HepG2 (cell line): ENCODE measurements around the gene JTB. TPM values are rescaled to one million over a fixed set of nuclear protein-coding genes. Genes with fewer than 3 reads are reported as not detected.

Experiments used
- DR1 ChIP-seq: sonication (generic); formaldehyde crosslinking; IDR thresholded peaks from 2 replicates; pipeline ENCODE4 v1.8.0; 2021; ENCODE audit warnings: mild to moderate bottlenecking, missing genetic modification reagents, inconsistent platforms
- HNRNPLL ChIP-seq: fragments of 200-400 bp; formaldehyde crosslinking; IDR thresholded peaks from 2 replicates; pipeline ENCODE4 v1.6.1; 2017; ENCODE audit warnings: mild to moderate bottlenecking, low read depth, low read length; ENCODE audit not compliant: poor library complexity, severe bottlenecking
- NR2F2 ChIP-seq: IDR thresholded peaks from 2 replicates; pipeline ENCODE4 v1.6.1; 2012; ENCODE audit warnings: low read depth, inconsistent platforms, borderline replicate concordance
- PCBP1 ChIP-seq: fragments of 200-400 bp; formaldehyde crosslinking; IDR thresholded peaks from 2 replicates; pipeline ENCODE4 v1.6.1; 2017; ENCODE audit warnings: mild to moderate bottlenecking, low read depth, low read length, borderline replicate concordance
- REXO4 ChIP-seq: sonication (generic); formaldehyde crosslinking; IDR thresholded peaks from 2 replicates; pipeline ENCODE4 v1.8.0; 2022; ENCODE audit warnings: missing genetic modification reagents, mild to moderate bottlenecking, borderline replicate concordance
- TGIF2 ChIP-seq: IDR thresholded peaks from 2 replicates; pipeline ENCODE4 v1.6.1; 2016; ENCODE audit warnings: control low read depth, missing compliant biosample characterization
- ZEB1 ChIP-seq: IDR thresholded peaks from 2 replicates; pipeline ENCODE4 v1.6.1; 2012; ENCODE audit warnings: mild to moderate bottlenecking, low read depth, inconsistent platforms; ENCODE audit not compliant: insufficient replicate concordance
- ZNF230 ChIP-seq: sonication (generic); formaldehyde crosslinking; IDR thresholded peaks from 2 replicates; pipeline ENCODE4 v1.4.0; 2020; ENCODE audit warnings: mild to moderate bottlenecking, missing genetic modification reagents
- ZNF431 ChIP-seq: sonication (generic); formaldehyde crosslinking; IDR thresholded peaks from 2 replicates; pipeline ENCODE4 v1.9.0; 2022; ENCODE audit warnings: missing genetic modification reagents, low read depth, mild to moderate bottlenecking, borderline replicate concordance
- ZNF687 ChIP-seq: sonication (generic); formaldehyde crosslinking; IDR thresholded peaks from 2 replicates; pipeline ENCODE4 v1.5.1; 2020; ENCODE audit warnings: mild to moderate bottlenecking, missing genetic modification reagents, moderate library complexity
- polyA plus RNA-seq, 8 experiments: library from polyadenylated mRNA; depleted of rRNA in 3 of 8; stranded (reverse) in 7 of 8; unstranded in 1 of 8; fragments of >200 nt; fragmentation: Illumina TruSeq in 4 of 8; extraction: Trizol in 4 of 8; gene quantifications; 2 replicates each; pipeline versions ENCODE4 v1.2.1 to v1.2.3, GENCODE V29; 2011 to 2016; ENCODE audit warnings: low read depth in 4 of 8, missing spikeins in 1 of 8, mixed read lengths in 1 of 8; ENCODE audit not compliant: insufficient read depth in 1 of 8
- total RNA-seq, 5 experiments: library from RNA; depleted of rRNA; stranded (reverse); fragments of >200 nt; fragmentation: Illumina TruSeq; extraction: Trizol; gene quantifications; 2 replicates each; pipeline ENCODE4 v1.2.3, GENCODE V29; 2016; ENCODE audit warnings: low read depth in 1 of 5
- TF ChIP-seq, protein P1 (sequence below): sonication (generic); formaldehyde crosslinking; IDR thresholded peaks from 2 replicates; pipeline ENCODE4 v1.4.0; 2020; ENCODE audit warnings: missing genetic modification reagents, borderline replicate concordance
- TF ChIP-seq, protein P2 (sequence below): sonication (generic); formaldehyde crosslinking; IDR thresholded peaks from 2 replicates; pipeline ENCODE4 v1.4.0; 2020; ENCODE audit warnings: missing genetic modification reagents
- TF ChIP-seq, protein P3 (sequence below): IDR thresholded peaks from 2 replicates; pipeline ENCODE4 v1.6.1; 2016; ENCODE audit warnings: mild to moderate bottlenecking

JTB gene
- total and polyA plus RNA-seq, 2 of the 13 experiments (the other 11 are each of a cell fraction or from before 2014, with no cell fraction given) = 96.7 to 99.2 TPM

- TF ChIP-seq, protein P1, sequence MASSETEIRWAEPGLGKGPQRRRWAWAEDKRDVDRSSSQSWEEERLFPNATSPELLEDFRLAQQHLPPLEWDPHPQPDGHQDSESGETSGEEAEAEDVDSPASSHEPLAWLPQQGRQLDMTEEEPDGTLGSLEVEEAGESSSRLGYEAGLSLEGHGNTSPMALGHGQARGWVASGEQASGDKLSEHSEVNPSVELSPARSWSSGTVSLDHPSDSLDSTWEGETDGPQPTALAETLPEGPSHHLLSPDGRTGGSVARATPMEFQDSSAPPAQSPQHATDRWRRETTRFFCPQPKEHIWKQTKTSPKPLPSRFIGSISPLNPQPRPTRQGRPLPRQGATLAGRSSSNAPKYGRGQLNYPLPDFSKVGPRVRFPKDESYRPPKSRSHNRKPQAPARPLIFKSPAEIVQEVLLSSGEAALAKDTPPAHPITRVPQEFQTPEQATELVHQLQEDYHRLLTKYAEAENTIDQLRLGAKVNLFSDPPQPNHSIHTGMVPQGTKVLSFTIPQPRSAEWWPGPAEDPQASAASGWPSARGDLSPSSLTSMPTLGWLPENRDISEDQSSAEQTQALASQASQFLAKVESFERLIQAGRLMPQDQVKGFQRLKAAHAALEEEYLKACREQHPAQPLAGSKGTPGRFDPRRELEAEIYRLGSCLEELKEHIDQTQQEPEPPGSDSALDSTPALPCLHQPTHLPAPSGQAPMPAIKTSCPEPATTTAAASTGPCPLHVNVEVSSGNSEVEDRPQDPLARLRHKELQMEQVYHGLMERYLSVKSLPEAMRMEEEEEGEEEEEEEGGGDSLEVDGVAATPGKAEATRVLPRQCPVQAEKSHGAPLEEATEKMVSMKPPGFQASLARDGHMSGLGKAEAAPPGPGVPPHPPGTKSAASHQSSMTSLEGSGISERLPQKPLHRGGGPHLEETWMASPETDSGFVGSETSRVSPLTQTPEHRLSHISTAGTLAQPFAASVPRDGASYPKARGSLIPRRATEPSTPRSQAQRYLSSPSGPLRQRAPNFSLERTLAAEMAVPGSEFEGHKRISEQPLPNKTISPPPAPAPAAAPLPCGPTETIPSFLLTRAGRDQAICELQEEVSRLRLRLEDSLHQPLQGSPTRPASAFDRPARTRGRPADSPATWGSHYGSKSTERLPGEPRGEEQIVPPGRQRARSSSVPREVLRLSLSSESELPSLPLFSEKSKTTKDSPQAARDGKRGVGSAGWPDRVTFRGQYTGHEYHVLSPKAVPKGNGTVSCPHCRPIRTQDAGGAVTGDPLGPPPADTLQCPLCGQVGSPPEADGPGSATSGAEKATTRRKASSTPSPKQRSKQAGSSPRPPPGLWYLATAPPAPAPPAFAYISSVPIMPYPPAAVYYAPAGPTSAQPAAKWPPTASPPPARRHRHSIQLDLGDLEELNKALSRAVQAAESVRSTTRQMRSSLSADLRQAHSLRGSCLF (CRISPR knock-in tag) = peak; percentile 12; the same call in 1 of the 2 replicates
- TF ChIP-seq ZNF687 (peak; percentile 99), ZEB1 (peak; percentile 48), HNRNPLL (peak; percentile 82), REXO4 (CRISPR knock-in tag) (no peak), ZNF431 (CRISPR knock-in tag) (peak; percentile 93), PCBP1 (0 out of 2 replicates have a peak, but pooled peaks have one; percentile 64), TGIF2 (CRISPR knock-in tag) (peak; percentile 44; the same call in 1 of the 2 replicates), DR1 (CRISPR knock-in tag) (peak; percentile 72), NR2F2 (no peak), ZNF230 (CRISPR knock-in tag) (peak; percentile 78; the same call in 1 of the 2 replicates)
- TF ChIP-seq, protein P2, sequence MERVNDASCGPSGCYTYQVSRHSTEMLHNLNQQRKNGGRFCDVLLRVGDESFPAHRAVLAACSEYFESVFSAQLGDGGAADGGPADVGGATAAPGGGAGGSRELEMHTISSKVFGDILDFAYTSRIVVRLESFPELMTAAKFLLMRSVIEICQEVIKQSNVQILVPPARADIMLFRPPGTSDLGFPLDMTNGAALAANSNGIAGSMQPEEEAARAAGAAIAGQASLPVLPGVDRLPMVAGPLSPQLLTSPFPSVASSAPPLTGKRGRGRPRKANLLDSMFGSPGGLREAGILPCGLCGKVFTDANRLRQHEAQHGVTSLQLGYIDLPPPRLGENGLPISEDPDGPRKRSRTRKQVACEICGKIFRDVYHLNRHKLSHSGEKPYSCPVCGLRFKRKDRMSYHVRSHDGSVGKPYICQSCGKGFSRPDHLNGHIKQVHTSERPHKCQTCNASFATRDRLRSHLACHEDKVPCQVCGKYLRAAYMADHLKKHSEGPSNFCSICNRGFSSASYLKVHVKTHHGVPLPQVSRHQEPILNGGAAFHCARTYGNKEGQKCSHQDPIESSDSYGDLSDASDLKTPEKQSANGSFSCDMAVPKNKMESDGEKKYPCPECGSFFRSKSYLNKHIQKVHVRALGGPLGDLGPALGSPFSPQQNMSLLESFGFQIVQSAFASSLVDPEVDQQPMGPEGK = peak; percentile 83
- TF ChIP-seq, protein P3, sequence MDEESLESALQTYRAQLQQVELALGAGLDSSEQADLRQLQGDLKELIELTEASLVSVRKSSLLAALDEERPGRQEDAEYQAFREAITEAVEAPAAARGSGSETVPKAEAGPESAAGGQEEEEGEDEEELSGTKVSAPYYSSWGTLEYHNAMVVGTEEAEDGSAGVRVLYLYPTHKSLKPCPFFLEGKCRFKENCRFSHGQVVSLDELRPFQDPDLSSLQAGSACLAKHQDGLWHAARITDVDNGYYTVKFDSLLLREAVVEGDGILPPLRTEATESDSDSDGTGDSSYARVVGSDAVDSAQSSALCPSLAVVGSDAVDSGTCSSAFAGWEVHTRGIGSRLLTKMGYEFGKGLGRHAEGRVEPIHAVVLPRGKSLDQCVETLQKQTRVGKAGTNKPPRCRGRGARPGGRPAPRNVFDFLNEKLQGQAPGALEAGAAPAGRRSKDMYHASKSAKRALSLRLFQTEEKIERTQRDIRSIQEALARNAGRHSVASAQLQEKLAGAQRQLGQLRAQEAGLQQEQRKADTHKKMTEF (CRISPR knock-in tag) = peak; percentile 67
These were observed 10.1 kb downstream of the JTB start, which contains the start of gene CREB3L4 (continued) for GRCh38 chr1:153967107-153967999.
